ENCODE data around the gene GSG1L.

DNA sequence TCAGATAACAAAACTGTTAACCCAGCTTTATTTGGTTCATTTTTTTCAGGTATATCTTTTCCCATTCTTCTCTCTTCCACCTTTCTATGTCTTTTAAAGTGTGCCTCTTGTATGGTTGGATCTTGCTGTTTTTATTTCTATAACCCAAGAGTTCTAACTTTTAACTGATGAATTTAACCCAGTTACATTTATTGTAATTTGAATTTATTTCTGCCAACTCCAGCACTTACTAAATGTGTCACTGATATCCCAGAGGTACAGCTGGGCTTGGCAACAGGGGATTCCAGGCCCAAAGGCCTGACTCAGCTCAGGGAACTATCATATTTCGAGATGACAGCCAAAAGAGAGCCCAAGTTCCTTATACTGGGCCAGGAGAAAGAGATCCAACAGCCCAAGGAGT, 200.1 kb downstream of the GSG1L start:
- TF ChIP-seq POLR2A (IDR thresholded peaks at IDR 0.05; ENCODE audit: low read length) (no peak), GATA1 (IDR thresholded peaks at IDR 0.05; ENCODE audit: low read depth, low read length) (no peak)

All from erythroblast (primary cell).